SK-N-SH (cell line): ENCODE data around the gene SLC29A1.

Source experiments
- CTCF ChIP-seq: fragments of 200-600 bp; sonication (generic); IDR thresholded peaks from 2 replicates; pipeline ENCODE4 v1.6.1; 2017; ENCODE audit warnings: antibody characterized with exemption, mild to moderate bottlenecking, moderate library complexity
- EP300 ChIP-seq, 2 experiments: IDR thresholded peaks; 2 replicates each; pipeline versions ENCODE4 v1.4.0 to v1.6.1; 2012; ENCODE audit warnings: borderline replicate concordance in 1 of 2, low read depth in 1 of 2, low read length in 1 of 2
- FOXM1 ChIP-seq: IDR thresholded peaks from 2 replicates; pipeline ENCODE4 v1.4.0; 2012; ENCODE audit warnings: low read depth, mild to moderate bottlenecking
- NRF1 ChIP-seq: IDR thresholded peaks from 2 replicates; pipeline ENCODE4 v1.6.1; 2012; ENCODE audit warnings: low read depth, mild to moderate bottlenecking, low read length
- POLR2AphosphoS5 ChIP-seq: IDR thresholded peaks from 2 replicates; pipeline ENCODE4 v1.6.1; 2012; ENCODE audit warnings: low read depth, low read length
- ZBTB33 ChIP-seq: IDR thresholded peaks from 2 replicates; pipeline ENCODE4 v1.4.0; 2012; ENCODE audit warnings: low read depth, borderline replicate concordance

- TF ChIP-seq NRF1 (no peak), CTCF (no peak), FOXM1 (no peak), ZBTB33 (no peak), EP300 (IDR thresholded peaks at IDR 0.05; ENCODE audit: borderline replicate concordance in 1 of 2, low read depth in 1 of 2, low read length in 1 of 2) (no peak), POLR2AphosphoS5 (no peak)
Measured at GRCh38 chr6:44216677-44217331, 6.6 kb upstream of the SLC29A1 start, which contains the start of gene MYMX.
